Head of caudate nucleus (tissue), 42 donors: ENCODE data around the gene SLC47A2.
A peak's percentile ranks its signal among the peaks of the same experiment; 100 is the strongest.

Source experiments
- DNase-seq, 42 donors: peaks; one replicate each; pipeline versions ENCODE4 v3.0.0 to v3.0.0-alpha.2; 2020 to 2021; ENCODE audit warnings: mixed read lengths in 7 of 42
- intact Hi-C: fragments of 100-400 bp; cut with DNase I; formaldehyde crosslinking; loops from one replicate; pipeline ENCODE4 v1.15.0; 2022

Gene SLC47A2

GRCh38 chr17:19716108-19717030 lies at the start of gene SLC47A2:
Gene SLC47A2, minus strand, starts transcription at chr17:19716584. Its CDS starts 29 bp downstream, at chr17:19716555.
- intact Hi-C loops: no loop called here
- peak in 13 of 42 donors; percentile 16 to 70 (median 33) for DNase-seq

- peak in 4 of 42 donors; percentile 8 to 30 (median 14) for DNase-seq
- intact Hi-C loops: no loop called here
Measured at GRCh38 chr17:19766016-19766415, 49.6 kb upstream of the SLC47A2 start.

GRCh38 chr17:19763991-19764390 lies 47.6 kb upstream of the SLC47A2 start:
- peak in 3 of 42 donors; percentile 2 to 32 (median 24) for DNase-seq
- intact Hi-C loops: loop anchor here (5.0 kb wide), 1 partner anchor 117 kb away; the partner anchor contains the start of gene ALDH3A2

- intact Hi-C loops: loop anchor here (5.0 kb wide), 1 partner anchor 116 kb away; the partner anchor contains the start of gene ALDH3A2
- DNase-seq: peak in 4 of 42 donors; percentile 3 to 21 (median 10)
Measured at GRCh38 chr17:19763416-19763815, 47.0 kb upstream of the SLC47A2 start.

GRCh38 chr17:19762515-19762961 lies 46.2 kb upstream of the SLC47A2 start:
- peak; percentile 51 to 92 (median 79) for DNase-seq
- intact Hi-C loops: loop anchor here (5.0 kb wide), 1 partner anchor 115 kb away; the partner anchor contains the start of gene ALDH3A2

- intact Hi-C loops: loop anchor here (5.0 kb wide), 1 partner anchor 113 kb away; the partner anchor contains the start of gene ALDH3A2
- DNase-seq: peak in 4 of 42 donors; percentile 2 to 5 (median 4)
Measured at GRCh38 chr17:19760746-19761145, 44.4 kb upstream of the SLC47A2 start.

GRCh38 chr17:19759568-19760549 lies 43.5 kb upstream of the SLC47A2 start:
- peak in 7 of 42 donors; percentile 4 to 27 (median 12) for DNase-seq
- intact Hi-C loops: loop anchor here (5.0 kb wide), 2 partner anchors 113 to 243 kb away; partner anchors contain the start of gene ALDH3A2

GRCh38 chr17:19757536-19758180 lies 41.3 kb upstream of the SLC47A2 start:
- intact Hi-C loops: loop anchor here (5.0 kb wide), 1 partner anchor 240 kb away; no protein-coding TSS in a partner anchor
- DNase-seq: peak in 5 of 42 donors; percentile 4 to 18 (median 9)

- intact Hi-C loops: loop anchor here (5.0 kb wide), 1 partner anchor 239 kb away; no protein-coding TSS in a partner anchor
- peak in 2 of 42 donors; percentile 27 to 29 for DNase-seq
Measured at GRCh38 chr17:19756546-19756945, 40.2 kb upstream of the SLC47A2 start.

GRCh38 chr17:19755821-19756510 lies 39.6 kb upstream of the SLC47A2 start:
- peak in 3 of 42 donors; percentile 15 to 30 (median 18) for DNase-seq
- intact Hi-C loops: loop anchor here (5.0 kb wide), 1 partner anchor 239 kb away; no protein-coding TSS in a partner anchor

- DNase-seq: peak in 2 of 42 donors; percentile 18 to 26
- intact Hi-C loops: loop anchor here (5.0 kb wide), 1 partner anchor 238 kb away; no protein-coding TSS in a partner anchor
Measured at GRCh38 chr17:19755392-19755791, 39.0 kb upstream of the SLC47A2 start.

- intact Hi-C loops: loop anchor here (2.0 kb wide), 1 partner anchor 25 kb away; no protein-coding TSS in a partner anchor
- DNase-seq: peak in 41 of 42 donors; percentile 52 to 91 (median 76)
Measured at GRCh38 chr17:19753661-19754463, 37.5 kb upstream of the SLC47A2 start.

GRCh38 chr17:19753051-19753509 lies 36.7 kb upstream of the SLC47A2 start:
- intact Hi-C loops: loop anchor here (2.0 kb wide), 1 partner anchor 24 kb away; no protein-coding TSS in a partner anchor

GRCh38 chr17:19752216-19753050 lies 36.0 kb upstream of the SLC47A2 start:
- peak in 35 of 42 donors; percentile 31 to 84 (median 49) for DNase-seq
- intact Hi-C loops: loop anchor here (2.0 kb wide), 1 partner anchor 24 kb away; no protein-coding TSS in a partner anchor

More at GRCh38 chr17:19753051-19753509, 36.7 kb upstream of the SLC47A2 start:
- DNase-seq: peak; percentile 59 to 94 (median 79)

GRCh38 chr17:19750835-19751234 lies 34.5 kb upstream of the SLC47A2 start:
- DNase-seq: no peak
- intact Hi-C loops: no loop called here
